Right lobe of liver (tissue), 4 donors: Measurements from ENCODE around the gene POLR3H.

Source experiments
- CTCF ChIP-seq, 4 donors: fragments of 200-600 bp in 3 of 4; fragments of 450-650 bp in 1 of 4; IDR thresholded peaks; one replicate each; pipeline versions ENCODE4 v1.5.1 to v1.8.0; 2016 to 2022; ENCODE audit warnings: antibody characterized with exemption in 4 of 4, mild to moderate bottlenecking in 2 of 4
- POLR2A ChIP-seq: fragments of 450-650 bp; IDR thresholded peaks from one replicate; pipeline ENCODE4 v1.6.1; 2017; ENCODE audit warnings: antibody characterized with exemption, mild to moderate bottlenecking
- donor health status: DM: no; HTN: no; CAD: no.
- donor health status: DM: no; HTN: no; CAD: no.
- donor health status: DM: no; HTN: yes; CAD: no.

- TF ChIP-seq CTCF (IDR thresholded peaks at IDR 0.05) (no peak), POLR2A (no peak)
Observed at GRCh38 chr22:41555325-41555982, 11.2 kb upstream of the POLR3H start.
